Mesendoderm (in vitro differentiated cells): ENCODE measurements around the gene AVPR2.

ENCODE experiments used
- DNase-seq: peaks from one replicate; pipeline ENCODE4 v3.0.0; 2013
- H2AK5ac ChIP-seq: 2 replicates; pipeline ENCODE4 v1.6.1; 2013; ENCODE audit warnings: low read length, inconsistent platforms
- H2BK120ac ChIP-seq: 2 replicates; pipeline ENCODE4 v1.6.1; 2013; ENCODE audit warnings: low read depth, mild to moderate bottlenecking, low read length, moderate library complexity, mixed read lengths
- H2BK15ac ChIP-seq: replicated peaks from 2 replicates; pipeline ENCODE4 v1.6.1; 2013; ENCODE audit warnings: low read depth, mild to moderate bottlenecking, moderate library complexity
- H2BK5ac ChIP-seq: 2 replicates; pipeline ENCODE4 v1.6.1; 2013; ENCODE audit warnings: low read length, inconsistent platforms
- H3K18ac ChIP-seq: 2 replicates; pipeline ENCODE4 v1.6.1; 2013; ENCODE audit warnings: mild to moderate bottlenecking, low read length, mixed read lengths
- H3K23ac ChIP-seq: one replicate; pipeline ENCODE4 v1.6.1; 2013; ENCODE audit warnings: low read length
- H3K27ac ChIP-seq: 2 replicates; pipeline ENCODE4 v1.5.1; 2013; ENCODE audit warnings: low read depth, mild to moderate bottlenecking, inconsistent platforms, low read length, moderate library complexity
- H3K27me3 ChIP-seq: 2 replicates; pipeline ENCODE4 v1.6.1; 2013; ENCODE audit warnings: low read length, control low read depth, mild to moderate bottlenecking, inconsistent platforms; ENCODE audit not compliant: insufficient read depth, poor library complexity
- H3K36me3 ChIP-seq: 2 replicates; pipeline ENCODE4 v1.6.1; 2013; ENCODE audit warnings: low read length, inconsistent platforms; ENCODE audit not compliant: control insufficient read depth, insufficient read depth
- H3K4ac ChIP-seq: one replicate; pipeline ENCODE4 v1.6.1; 2013; ENCODE audit warnings: low read depth, mild to moderate bottlenecking, low read length, moderate library complexity
- H3K4me1 ChIP-seq: 2 replicates; pipeline ENCODE4 v1.6.1; 2013; ENCODE audit warnings: low read depth, low read length, inconsistent platforms; ENCODE audit not compliant: control insufficient read depth
- H3K4me2 ChIP-seq: 2 replicates; pipeline ENCODE4 v1.6.1; 2013; ENCODE audit warnings: low read length
- H3K4me3 ChIP-seq: 2 replicates; pipeline ENCODE4 v1.5.1; 2013; ENCODE audit warnings: mild to moderate bottlenecking, low read length
- H3K56ac ChIP-seq: one replicate; pipeline ENCODE4 v1.6.1; 2013; ENCODE audit warnings: low read length
- H3K79me1 ChIP-seq: 2 replicates; pipeline ENCODE4 v1.6.1; 2013; ENCODE audit warnings: low read length, inconsistent platforms
- H3K79me2 ChIP-seq: 2 replicates; pipeline ENCODE4 v1.6.1; 2013; ENCODE audit warnings: mild to moderate bottlenecking, low read length; ENCODE audit not compliant: control insufficient read depth, insufficient read depth
- H3K9ac ChIP-seq: 2 replicates; pipeline ENCODE4 v1.6.1; 2013; ENCODE audit warnings: low read length, inconsistent platforms
- H4K5ac ChIP-seq: one replicate; pipeline ENCODE4 v1.6.1; 2013; ENCODE audit warnings: low read length
- H4K8ac ChIP-seq: one replicate; pipeline ENCODE4 v1.6.1; 2013; ENCODE audit warnings: low read depth, mild to moderate bottlenecking, control low read depth, low read length, moderate library complexity
- WGBS: extraction: QIAGEN DNeasy Blood & Tissue Kit; methylation state at CpG from one replicate; pipeline ENCODE4 v1.1.7; 2013; ENCODE audit warnings: low lambda C conversion rate, missing lambda C conversion rate; ENCODE audit not compliant: insufficient coverage; ENCODE audit errors: extremely low coverage; 5-methylcytosine and 5-hydroxymethylcytosine counted together

AVPR2 gene

GRCh38 chrX:153885208-153885787 is 19.2 kb upstream of the AVPR2 start:
- Histone ChIP-seq H3K4me1 (peaks cover 2% of the 10 kb centered on the region), H3K27ac (no peak overlapping the region), H3K56ac (peak overlapping the region; percentile 80), H2BK5ac (no peak overlapping the region), H3K18ac (no peak overlapping the region), H4K8ac (no peak overlapping the region), H3K79me2 (peaks cover 2% of the 10 kb centered on the region), H3K4me3 (peak overlapping the region; percentile 51), H3K27me3 (no peaks in the 10 kb centered on the region), H4K5ac (no peak overlapping the region), H3K79me1 (no peaks in the 10 kb centered on the region), H3K36me3 (no peaks in the 10 kb centered on the region), H2BK120ac (no peak overlapping the region), H3K4me2 (peak overlapping the region; percentile 61), H2BK15ac (no peak overlapping the region), H3K4ac (no peak overlapping the region), H2AK5ac (no peak overlapping the region), H3K23ac (no peak overlapping the region), H3K9ac (peak overlapping the region; percentile 76)
- no peak for DNase-seq
- no CpG with 5 or more reads among the region's 32 CpGs for WGBS

GRCh38 chrX:153885968-153886903 is 18.2 kb upstream of the AVPR2 start, which contains the start of gene L1CAM:
L1CAM (minus strand) TSS chrX:153886173; CDS start chrX:153875836, 10,337 bp downstream.
- Histone ChIP-seq H3K4ac (peak within 1 kb of the TSS; percentile 88), H3K27ac (peak within 1 kb of the TSS; percentile 55)

GRCh38 chrX:153886915-153887314 is 17.6 kb upstream of the AVPR2 start:
- no peaks in the 10 kb centered on the region for H3K27me3 ChIP-seq
- H3K4ac ChIP-seq: peak overlapping the region; percentile 88
- H3K27ac ChIP-seq: peak overlapping the region; percentile 55
- no peak overlapping the region for H2BK5ac ChIP-seq
- no peak overlapping the region for H3K23ac ChIP-seq
- no peaks in the 10 kb centered on the region for H3K79me1 ChIP-seq
- H2AK5ac ChIP-seq: no peak overlapping the region
- H3K18ac ChIP-seq: no peak overlapping the region
- peak overlapping the region; percentile 77 for H3K56ac ChIP-seq
- H2BK15ac ChIP-seq: no peak overlapping the region
- peaks cover 2% of the 10 kb centered on the region for H3K4me1 ChIP-seq
- H3K4me3 ChIP-seq: no peak overlapping the region
- peaks cover 2% of the 10 kb centered on the region for H3K79me2 ChIP-seq
- peak overlapping the region; percentile 13 for H3K4me2 ChIP-seq
- H4K8ac ChIP-seq: no peak overlapping the region
- peak; percentile 92 for DNase-seq
- H3K9ac ChIP-seq: peak overlapping the region; percentile 71
- H2BK120ac ChIP-seq: no peak overlapping the region
- no peak overlapping the region for H4K5ac ChIP-seq
- no CpG with 5 or more reads among the region's 13 CpGs for WGBS
- H3K36me3 ChIP-seq: no peaks in the 10 kb centered on the region

More at GRCh38 chrX:153885968-153886903, 18.2 kb upstream of the AVPR2 start, which contains the start of gene L1CAM:
- H4K8ac ChIP-seq: no peak within 1 kb of the TSS
- no peak within 1 kb of the TSS for H2BK5ac ChIP-seq
- peak within 1 kb of the TSS; percentile 80 for H3K56ac ChIP-seq
- peak within 1 kb of the TSS; percentile 61 for H3K4me2 ChIP-seq
- peak within 1 kb of the TSS; percentile 51 for H3K4me3 ChIP-seq
- peak within 1 kb of the TSS; percentile 91 for H3K18ac ChIP-seq
- H2BK15ac ChIP-seq: no peak within 1 kb of the TSS
- peaks cover 2% of the 10 kb centered on the region for H3K79me2 ChIP-seq
- no peak within 1 kb of the TSS for H2AK5ac ChIP-seq
- H3K36me3 ChIP-seq: no peaks in the 10 kb centered on the region
- WGBS: no CpG with 5 or more reads among the region's 94 CpGs
- H2BK120ac ChIP-seq: peak within 1 kb of the TSS; percentile 85
- no peak within 1 kb of the TSS for H4K5ac ChIP-seq
- no peaks in the 10 kb centered on the region for H3K27me3 ChIP-seq
- H3K79me1 ChIP-seq: no peaks in the 10 kb centered on the region
- H3K23ac ChIP-seq: no peak within 1 kb of the TSS
- DNase-seq: peak; percentile 60
- peaks cover 2% of the 10 kb centered on the region for H3K4me1 ChIP-seq
- H3K9ac ChIP-seq: peak within 1 kb of the TSS; percentile 76

- no peak for DNase-seq
- Histone ChIP-seq H3K79me2 (peaks cover 2% of the 10 kb centered on the region), H3K23ac (no peak overlapping the region), H3K79me1 (no peaks in the 10 kb centered on the region), H3K4me2 (no peak overlapping the region), H4K5ac (no peak overlapping the region), H3K36me3 (no peaks in the 10 kb centered on the region), H3K56ac (no peak overlapping the region), H3K27ac (no peak overlapping the region), H2BK5ac (no peak overlapping the region), H3K27me3 (no peaks in the 10 kb centered on the region), H4K8ac (no peak overlapping the region), H2BK15ac (no peak overlapping the region), H2BK120ac (no peak overlapping the region), H3K4ac (no peak overlapping the region), H3K9ac (no peak overlapping the region), H2AK5ac (no peak overlapping the region), H3K4me1 (peaks cover 2% of the 10 kb centered on the region), H3K4me3 (no peak overlapping the region), H3K18ac (no peak overlapping the region)
- no CpG with 5 or more reads among the region's 8 CpGs for WGBS
Observed at GRCh38 chrX:153887385-153887784, 17.1 kb upstream of the AVPR2 start.

- H2BK5ac ChIP-seq: no peak overlapping the region
- H3K4me2 ChIP-seq: no peak overlapping the region
- H3K18ac ChIP-seq: no peak overlapping the region
- no peak overlapping the region for H3K9ac ChIP-seq
- no peak overlapping the region for H2AK5ac ChIP-seq
- no peak overlapping the region for H3K27ac ChIP-seq
- no peaks in the 10 kb centered on the region for H3K4me1 ChIP-seq
- no peak overlapping the region for H4K8ac ChIP-seq
- H3K27me3 ChIP-seq: no peaks in the 10 kb centered on the region
- peaks cover 2% of the 10 kb centered on the region for H3K79me2 ChIP-seq
- H3K4me3 ChIP-seq: no peak overlapping the region
- H3K79me1 ChIP-seq: no peaks in the 10 kb centered on the region
- no peak overlapping the region for H3K56ac ChIP-seq
- H4K5ac ChIP-seq: no peak overlapping the region
- no peak overlapping the region for H3K23ac ChIP-seq
- no peak overlapping the region for H2BK15ac ChIP-seq
- H3K36me3 ChIP-seq: no peaks in the 10 kb centered on the region
- DNase-seq: no peak
- no CpG with 5 or more reads among the region's 6 CpGs for WGBS
- no peak overlapping the region for H2BK120ac ChIP-seq
- H3K4ac ChIP-seq: no peak overlapping the region
Observed at GRCh38 chrX:153888344-153888743, 16.1 kb upstream of the AVPR2 start.
